Measurements from ENCODE around the gene FHIT.

FHIT gene

GRCh38 chr3:61251174-61251972 lies at the start of gene FHIT:
Gene FHIT (minus strand): TSS chr3:61251452.
- peak; percentile 94 for DNase-seq

GRCh38 chr3:61300786-61301185 lies 49.5 kb upstream of the FHIT start:
- DNase-seq, result no peak

GRCh38 chr3:61300006-61300380 lies 48.7 kb upstream of the FHIT start:
- DNase-seq, result no peak

- no peak for DNase-seq
Measured at GRCh38 chr3:61299343-61300005, 48.2 kb upstream of the FHIT start.

- no peak for DNase-seq
Measured at GRCh38 chr3:61297821-61298220, 46.6 kb upstream of the FHIT start.

- no peak for DNase-seq
Measured at GRCh38 chr3:61288446-61288845, 37.2 kb upstream of the FHIT start.

GRCh38 chr3:61283876-61284275 lies 32.6 kb upstream of the FHIT start:
- no peak for DNase-seq

GRCh38 chr3:61278713-61279112 lies 27.5 kb upstream of the FHIT start:
- DNase-seq, result no peak

GRCh38 chr3:61277411-61277810 lies 26.2 kb upstream of the FHIT start:
- no peak for DNase-seq

GRCh38 chr3:61269435-61269834 lies 18.2 kb upstream of the FHIT start:
- DNase-seq, result peak; percentile 26

- DNase-seq, result no peak
Measured at GRCh38 chr3:61268644-61269043, 17.4 kb upstream of the FHIT start.

- no peak for DNase-seq
Measured at GRCh38 chr3:61264281-61264680, 13.0 kb upstream of the FHIT start.

GRCh38 chr3:61257148-61257547 lies 5.9 kb upstream of the FHIT start:
- no peak for DNase-seq

- DNase-seq, result no peak
Measured at GRCh38 chr3:61253756-61254155, 2.5 kb upstream of the FHIT start.

- DNase-seq, result peak; percentile 62
Measured at GRCh38 chr3:61252836-61253235, 1.6 kb upstream of the FHIT start.

GRCh38 chr3:61250784-61251173 lies 473 bp downstream of the FHIT start:
- no peak for DNase-seq

GRCh38 chr3:61248496-61248895 lies 2.8 kb downstream of the FHIT start:
- no peak for DNase-seq

GRCh38 chr3:61247191-61247590 lies 4.1 kb downstream of the FHIT start:
- DNase-seq, result no peak

- no peak for DNase-seq
Measured at GRCh38 chr3:61239871-61240270, 11.4 kb downstream of the FHIT start.

GRCh38 chr3:61237858-61238257 lies 13.4 kb downstream of the FHIT start:
- no peak for DNase-seq

GRCh38 chr3:61236556-61236955 lies 14.7 kb downstream of the FHIT start:
- DNase-seq, result no peak

GRCh38 chr3:61233746-61234145 lies 17.5 kb downstream of the FHIT start:
- DNase-seq, result no peak

GRCh38 chr3:61231693-61232092 lies 19.6 kb downstream of the FHIT start:
- no peak for DNase-seq

- no peak for DNase-seq
Measured at GRCh38 chr3:61227799-61228198, 23.5 kb downstream of the FHIT start.

Data from NCI-H146 (cell line).